Measurements from ENCODE around the gene TARM1. TPM values are rescaled to one million over a fixed set of nuclear protein-coding genes. Genes with fewer than 3 reads are reported as not detected.

Gene TARM1
- polyA plus RNA-seq, 2 donors = not detected

GRCh38 chr19:54115109-54116063, 34.2 kb upstream of the TARM1 start, which contains the start of the genes PRPF31 and TFPT:
PRPF31 (plus strand) TSS chr19:54115754; CDS start chr19:54118279, 2,525 bp downstream.
TFPT (minus strand) TSS chr19:54115657; CDS start chr19:54115269, 388 bp downstream.
- 0 to 1% methylated on average over 60 of the region's 60 CpGs for WGBS, 2 donors
- Histone ChIP-seq H3K36me3 (ENCODE audit: control insufficient read depth in 2 of 2, insufficient read depth in 2 of 2, low read length in 1 of 2) (peaks cover 0 to 20% of the 10 kb centered on the region in 2 donors), H3K4me1 (ENCODE audit: control insufficient read depth in 2 of 2, insufficient read depth in 2 of 2, low read length in 1 of 2) (peaks cover 7 to 14% of the 10 kb centered on the region in 2 donors), H3K27me3 (ENCODE audit: control insufficient read depth in 1 of 2, insufficient read depth in 2 of 2, low read length in 2 of 2) (no peaks in the 10 kb centered on the region), H3K9me3 (ENCODE audit: control insufficient read depth in 2 of 2, insufficient read depth in 1 of 2, low read depth in 1 of 2, low read length in 1 of 2) (no peaks in the 10 kb centered on the region), H3K27ac (ENCODE audit: low read depth in 2 of 2, low read length in 1 of 2) (peak within 1 kb of the TSS; percentile 92 to 98), H3K4me3 (ENCODE audit: low read depth in 1 of 2, low read length in 2 of 2) (peak within 1 kb of the TSS; percentile 73 to 90)

- H3K36me3 ChIP-seq (ENCODE audit: control insufficient read depth in 2 of 2, insufficient read depth in 2 of 2, low read length in 1 of 2) = peaks cover 0 to 23% of the 10 kb centered on the region in 2 donors
Measured at GRCh38 chr19:54114340-54115108, 33.4 kb upstream of the TARM1 start.

GRCh38 chr19:54109651-54110050, 28.5 kb upstream of the TARM1 start:
- no peaks in the 10 kb centered on the region for H3K27me3 ChIP-seq (ENCODE audit: control insufficient read depth in 1 of 2, insufficient read depth in 2 of 2, low read length in 2 of 2)
- H3K4me1 ChIP-seq (ENCODE audit: control insufficient read depth in 2 of 2, insufficient read depth in 2 of 2, low read length in 1 of 2) = peaks cover 3 to 8% of the 10 kb centered on the region in 2 donors
- H3K9me3 ChIP-seq (ENCODE audit: control insufficient read depth in 2 of 2, insufficient read depth in 1 of 2, low read depth in 1 of 2, low read length in 1 of 2) = no peaks in the 10 kb centered on the region
- H3K27ac ChIP-seq (ENCODE audit: low read depth in 2 of 2, low read length in 1 of 2) = no peak overlapping the region
- H3K4me3 ChIP-seq (ENCODE audit: low read depth in 1 of 2, low read length in 2 of 2) = no peak overlapping the region
- WGBS, 2 donors = 74 to 78% methylated on average over 6 of the region's 6 CpGs
- H3K36me3 ChIP-seq (ENCODE audit: control insufficient read depth in 2 of 2, insufficient read depth in 2 of 2, low read length in 1 of 2) = peaks cover 4 to 48% of the 10 kb centered on the region in 2 donors

More at GRCh38 chr19:54114340-54115108, 33.4 kb upstream of the TARM1 start:
- no peaks in the 10 kb centered on the region for H3K27me3 ChIP-seq (ENCODE audit: control insufficient read depth in 1 of 2, insufficient read depth in 2 of 2, low read length in 2 of 2)
- H3K4me3 ChIP-seq (ENCODE audit: low read depth in 1 of 2, low read length in 2 of 2) = peak overlapping the region; percentile 73 to 90
- no peaks in the 10 kb centered on the region for H3K9me3 ChIP-seq (ENCODE audit: control insufficient read depth in 2 of 2, insufficient read depth in 1 of 2, low read depth in 1 of 2, low read length in 1 of 2)
- H3K27ac ChIP-seq (ENCODE audit: low read depth in 2 of 2, low read length in 1 of 2) = peak overlapping the region; percentile 92 to 98
- peaks cover 7 to 14% of the 10 kb centered on the region in 2 donors for H3K4me1 ChIP-seq (ENCODE audit: control insufficient read depth in 2 of 2, insufficient read depth in 2 of 2, low read length in 1 of 2)
- WGBS, 2 donors = 21 to 22% methylated on average over 28 of the region's 28 CpGs

GRCh38 chr19:54108496-54108895, 27.3 kb upstream of the TARM1 start:
- no peaks in the 10 kb centered on the region for H3K9me3 ChIP-seq (ENCODE audit: control insufficient read depth in 2 of 2, insufficient read depth in 1 of 2, low read depth in 1 of 2, low read length in 1 of 2)
- no peaks in the 10 kb centered on the region for H3K27me3 ChIP-seq (ENCODE audit: control insufficient read depth in 1 of 2, insufficient read depth in 2 of 2, low read length in 2 of 2)
- no peaks in the 10 kb centered on the region for H3K4me1 ChIP-seq (ENCODE audit: control insufficient read depth in 2 of 2, insufficient read depth in 2 of 2, low read length in 1 of 2)
- H3K4me3 ChIP-seq (ENCODE audit: low read depth in 1 of 2, low read length in 2 of 2) = no peak overlapping the region
- H3K27ac ChIP-seq (ENCODE audit: low read depth in 2 of 2, low read length in 1 of 2) = no peak overlapping the region
- 75 to 81% methylated on average over 7 of the region's 7 CpGs for WGBS, 2 donors
- peaks cover 4 to 45% of the 10 kb centered on the region in 2 donors for H3K36me3 ChIP-seq (ENCODE audit: control insufficient read depth in 2 of 2, insufficient read depth in 2 of 2, low read length in 1 of 2)

GRCh38 chr19:54107876-54108490, 26.8 kb upstream of the TARM1 start:
- Histone ChIP-seq H3K27me3 (ENCODE audit: control insufficient read depth in 1 of 2, insufficient read depth in 2 of 2, low read length in 2 of 2) (no peaks in the 10 kb centered on the region), H3K4me1 (ENCODE audit: control insufficient read depth in 2 of 2, insufficient read depth in 2 of 2, low read length in 1 of 2) (no peaks in the 10 kb centered on the region), H3K4me3 (ENCODE audit: low read depth in 1 of 2, low read length in 2 of 2) (no peak overlapping the region), H3K9me3 (ENCODE audit: control insufficient read depth in 2 of 2, insufficient read depth in 1 of 2, low read depth in 1 of 2, low read length in 1 of 2) (no peaks in the 10 kb centered on the region), H3K27ac (ENCODE audit: low read depth in 2 of 2, low read length in 1 of 2) (no peak overlapping the region), H3K36me3 (ENCODE audit: control insufficient read depth in 2 of 2, insufficient read depth in 2 of 2, low read length in 1 of 2) (peaks cover 4 to 45% of the 10 kb centered on the region in 2 donors)
- WGBS, 2 donors = 79 to 82% methylated on average over 19 to 21 of the region's 21 CpGs

- H3K4me1 ChIP-seq (ENCODE audit: control insufficient read depth in 2 of 2, insufficient read depth in 2 of 2, low read length in 1 of 2) = no peaks in the 10 kb centered on the region
- no peak overlapping the region for H3K27ac ChIP-seq (ENCODE audit: low read depth in 2 of 2, low read length in 1 of 2)
- peaks cover 4 to 45% of the 10 kb centered on the region in 2 donors for H3K36me3 ChIP-seq (ENCODE audit: control insufficient read depth in 2 of 2, insufficient read depth in 2 of 2, low read length in 1 of 2)
- H3K9me3 ChIP-seq (ENCODE audit: control insufficient read depth in 2 of 2, insufficient read depth in 1 of 2, low read depth in 1 of 2, low read length in 1 of 2) = no peaks in the 10 kb centered on the region
- H3K4me3 ChIP-seq (ENCODE audit: low read depth in 1 of 2, low read length in 2 of 2) = no peak overlapping the region
- no peaks in the 10 kb centered on the region for H3K27me3 ChIP-seq (ENCODE audit: control insufficient read depth in 1 of 2, insufficient read depth in 2 of 2, low read length in 2 of 2)
- 84% methylated on average over 15 of the region's 15 CpGs for WGBS, 2 donors
Measured at GRCh38 chr19:54106716-54107115, 25.6 kb upstream of the TARM1 start.

- 91 to 94% methylated on average over 10 of the region's 10 CpGs for WGBS, 2 donors
- peaks cover 4 to 43% of the 10 kb centered on the region in 2 donors for H3K36me3 ChIP-seq (ENCODE audit: control insufficient read depth in 2 of 2, insufficient read depth in 2 of 2, low read length in 1 of 2)
- no peaks in the 10 kb centered on the region for H3K9me3 ChIP-seq (ENCODE audit: control insufficient read depth in 2 of 2, insufficient read depth in 1 of 2, low read depth in 1 of 2, low read length in 1 of 2)
- H3K4me1 ChIP-seq (ENCODE audit: control insufficient read depth in 2 of 2, insufficient read depth in 2 of 2, low read length in 1 of 2) = no peaks in the 10 kb centered on the region
- no peak overlapping the region for H3K4me3 ChIP-seq (ENCODE audit: low read depth in 1 of 2, low read length in 2 of 2)
- no peaks in the 10 kb centered on the region for H3K27me3 ChIP-seq (ENCODE audit: control insufficient read depth in 1 of 2, insufficient read depth in 2 of 2, low read length in 2 of 2)
- H3K27ac ChIP-seq (ENCODE audit: low read depth in 2 of 2, low read length in 1 of 2) = no peak overlapping the region
Measured at GRCh38 chr19:54105796-54106195, 24.6 kb upstream of the TARM1 start.

GRCh38 chr19:54104998-54105715, 24.0 kb upstream of the TARM1 start:
- no peaks in the 10 kb centered on the region for H3K9me3 ChIP-seq (ENCODE audit: control insufficient read depth in 2 of 2, insufficient read depth in 1 of 2, low read depth in 1 of 2, low read length in 1 of 2)
- no peak overlapping the region for H3K4me3 ChIP-seq (ENCODE audit: low read depth in 1 of 2, low read length in 2 of 2)
- peaks cover 4 to 39% of the 10 kb centered on the region in 2 donors for H3K36me3 ChIP-seq (ENCODE audit: control insufficient read depth in 2 of 2, insufficient read depth in 2 of 2, low read length in 1 of 2)
- no peaks in the 10 kb centered on the region for H3K4me1 ChIP-seq (ENCODE audit: control insufficient read depth in 2 of 2, insufficient read depth in 2 of 2, low read length in 1 of 2)
- 80 to 85% methylated on average over 11 of the region's 11 CpGs for WGBS, 2 donors
- no peak overlapping the region for H3K27ac ChIP-seq (ENCODE audit: low read depth in 2 of 2, low read length in 1 of 2)
- no peaks in the 10 kb centered on the region for H3K27me3 ChIP-seq (ENCODE audit: control insufficient read depth in 1 of 2, insufficient read depth in 2 of 2, low read length in 2 of 2)
